HG02884 (cell line): ENCODE measurements around the gene VWA1.
"Not testable (repeated sequence)": the region's sequence is repeated elsewhere in the genome, so short reads cannot be mapped to it uniquely, and the experiment has no call there.

ENCODE experiments used
- ATAC-seq: cut with Tn5 transposase; IDR thresholded peaks from one replicate; pipeline ENCODE4 v1.9.1; 2021; ENCODE audit warnings: mild to moderate bottlenecking, moderate library complexity; ENCODE audit not compliant: unreplicated experiment

VWA1 gene

DNA sequence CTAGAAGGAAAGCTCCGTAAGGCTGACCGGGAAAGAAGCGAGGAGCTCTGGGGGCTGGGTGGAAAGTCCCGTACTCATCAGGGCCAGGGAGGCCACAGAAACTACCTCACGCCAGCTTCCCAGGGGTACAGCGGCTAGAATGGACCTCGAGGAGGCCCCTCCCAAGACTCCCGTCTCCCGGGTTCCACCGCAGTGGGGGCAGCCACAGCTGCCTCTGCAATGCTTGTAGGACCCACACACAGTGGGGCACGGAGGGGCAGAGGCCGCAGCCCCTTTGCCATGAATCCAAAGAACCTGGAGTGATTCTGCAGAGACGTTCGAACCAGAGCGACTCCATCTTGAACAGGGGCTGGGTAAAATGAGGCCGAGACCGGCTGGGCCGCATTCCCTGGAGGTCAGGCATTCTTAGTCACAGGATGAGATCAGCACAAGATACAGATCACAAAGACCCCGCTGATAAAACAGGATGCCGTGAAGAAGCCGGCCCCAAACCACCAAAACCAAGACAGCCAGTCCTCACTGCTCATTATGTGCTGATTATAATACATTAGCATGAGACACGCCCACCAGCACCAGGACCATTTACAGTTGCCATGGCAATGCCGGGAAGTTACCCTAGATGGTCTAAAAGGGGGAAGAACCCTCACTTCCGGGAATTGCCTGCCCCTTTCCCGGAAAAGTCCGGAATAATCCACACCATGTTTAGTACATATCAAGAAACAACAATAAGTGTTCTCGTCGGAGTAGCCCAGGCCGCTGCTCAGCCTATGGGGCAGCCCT is 12.8 kb upstream of the VWA1 start:
- no peak for ATAC-seq

DNA sequence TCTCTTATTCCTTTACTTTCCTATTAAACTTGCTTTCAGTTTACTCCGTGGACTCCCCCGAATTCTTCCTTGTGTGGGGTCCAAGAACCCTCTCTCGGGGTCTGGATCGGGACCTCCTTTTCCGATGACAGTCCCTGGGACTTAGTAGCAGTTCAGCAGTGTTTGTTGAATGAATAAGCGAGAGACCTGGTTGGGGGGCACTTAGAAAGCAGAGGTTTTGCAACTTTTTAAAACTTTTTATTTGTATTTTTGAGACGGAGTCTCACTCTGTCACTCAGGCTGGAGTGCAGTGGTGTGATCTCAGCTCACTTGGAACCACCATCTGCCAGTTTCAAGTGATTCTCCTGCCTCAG is 12.3 kb upstream of the VWA1 start:
- no peak for ATAC-seq

DNA sequence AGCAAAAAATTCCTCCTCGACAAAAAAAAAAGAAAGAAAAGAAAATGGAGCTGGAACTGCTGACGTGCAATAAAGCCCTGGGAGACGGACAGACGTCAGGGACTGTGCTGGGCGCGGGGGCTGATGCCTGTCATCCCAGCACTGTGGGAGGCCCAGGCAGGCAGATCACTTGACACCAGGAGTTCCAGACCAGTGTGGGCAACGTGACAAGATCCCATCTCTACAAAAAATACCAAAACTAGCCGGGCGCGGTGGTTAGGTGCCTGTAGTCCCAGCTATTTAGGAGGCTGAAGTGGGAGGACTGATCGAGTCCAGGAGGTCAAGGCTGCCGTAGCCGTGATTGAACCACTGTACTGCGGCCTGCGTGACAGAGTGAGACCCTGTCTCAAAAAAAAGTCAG is 10.8 kb upstream of the VWA1 start:
- no peak for ATAC-seq

DNA sequence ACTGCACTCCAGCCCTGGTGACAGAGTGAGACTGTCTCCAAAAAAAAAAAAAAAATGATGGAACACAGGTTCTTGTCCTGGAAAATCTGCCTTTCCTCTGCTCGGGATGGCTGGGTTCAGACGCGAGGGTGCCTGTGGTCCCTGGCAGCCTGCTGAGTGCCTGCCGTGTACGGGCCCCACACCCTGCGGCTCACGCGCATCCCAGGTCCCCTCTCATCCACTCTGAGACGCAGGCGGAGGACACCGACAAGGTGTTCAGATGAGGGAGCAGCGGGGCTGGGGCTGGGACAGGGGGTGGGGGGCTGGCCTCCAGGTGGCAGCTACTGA is 10.1 kb upstream of the VWA1 start:
- no peak for ATAC-seq

DNA sequence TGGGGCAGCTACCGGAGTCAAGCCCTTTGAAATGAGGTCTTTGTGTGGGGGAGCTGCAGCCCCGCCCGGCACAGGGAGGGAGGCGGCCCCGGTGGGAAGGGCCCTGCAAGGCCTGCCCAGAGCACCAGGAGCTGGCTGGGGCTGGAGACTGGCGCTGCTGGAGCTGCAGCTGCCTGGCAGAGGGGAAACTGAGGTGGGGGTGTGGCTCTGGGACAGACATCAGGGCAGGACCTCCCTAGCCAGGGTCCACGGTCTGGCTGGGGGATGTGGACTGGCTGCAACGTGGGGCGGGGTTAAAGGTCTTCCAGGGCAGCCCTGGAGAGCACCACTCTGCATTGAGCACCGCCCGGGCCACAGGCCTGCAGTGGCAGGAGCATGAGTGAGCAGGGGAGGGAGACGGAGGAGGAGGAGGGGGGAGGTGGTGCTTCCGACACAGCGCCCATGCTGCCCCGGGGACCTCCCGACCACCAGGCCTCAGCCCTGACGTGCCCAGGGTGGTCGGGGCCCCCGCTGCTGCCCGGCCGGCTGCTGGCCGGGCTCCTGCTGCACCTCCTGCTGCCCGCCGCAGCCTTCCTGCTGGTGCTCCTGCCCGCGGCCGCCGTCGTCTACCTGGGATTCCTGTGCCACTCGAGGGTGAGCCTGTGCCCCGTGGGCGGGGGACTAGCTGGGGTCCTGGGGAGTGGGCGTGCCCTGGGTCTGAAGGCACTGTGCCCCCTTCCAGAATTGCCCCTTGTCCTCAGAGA is 9.6 kb upstream of the VWA1 start:
- ATAC-seq, result no peak

DNA sequence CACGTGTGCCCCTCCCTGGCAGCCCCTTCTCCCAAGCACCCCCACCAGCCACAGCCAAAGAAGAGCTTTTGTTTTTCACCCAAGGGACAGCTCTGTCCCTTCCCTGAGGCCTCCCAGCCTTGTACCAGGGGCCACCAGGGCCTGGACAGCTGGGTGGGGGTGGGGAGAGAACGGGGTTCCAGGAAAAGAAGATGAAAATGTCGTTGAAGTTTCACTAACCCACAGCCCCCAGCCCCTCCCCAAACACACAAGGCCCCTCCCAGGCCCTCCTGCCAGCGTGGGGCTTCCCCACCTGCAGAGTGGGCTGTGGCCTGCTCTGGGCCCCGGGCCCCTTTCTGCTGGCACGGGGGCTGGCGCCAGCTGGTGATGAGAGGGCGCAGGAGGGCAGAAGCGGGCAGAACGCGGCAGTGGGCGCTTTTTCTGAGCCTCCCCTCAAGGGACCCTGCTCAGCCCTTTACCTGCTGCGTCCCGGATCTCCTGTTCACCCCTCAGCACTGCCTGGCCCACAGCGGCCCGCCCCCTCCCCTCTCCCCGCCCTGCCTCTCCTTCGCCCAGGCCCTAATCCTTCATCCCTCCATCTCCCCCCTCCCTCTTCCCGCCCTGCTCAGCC is 8.9 kb upstream of the VWA1 start:
- ATAC-seq, result no peak

DNA sequence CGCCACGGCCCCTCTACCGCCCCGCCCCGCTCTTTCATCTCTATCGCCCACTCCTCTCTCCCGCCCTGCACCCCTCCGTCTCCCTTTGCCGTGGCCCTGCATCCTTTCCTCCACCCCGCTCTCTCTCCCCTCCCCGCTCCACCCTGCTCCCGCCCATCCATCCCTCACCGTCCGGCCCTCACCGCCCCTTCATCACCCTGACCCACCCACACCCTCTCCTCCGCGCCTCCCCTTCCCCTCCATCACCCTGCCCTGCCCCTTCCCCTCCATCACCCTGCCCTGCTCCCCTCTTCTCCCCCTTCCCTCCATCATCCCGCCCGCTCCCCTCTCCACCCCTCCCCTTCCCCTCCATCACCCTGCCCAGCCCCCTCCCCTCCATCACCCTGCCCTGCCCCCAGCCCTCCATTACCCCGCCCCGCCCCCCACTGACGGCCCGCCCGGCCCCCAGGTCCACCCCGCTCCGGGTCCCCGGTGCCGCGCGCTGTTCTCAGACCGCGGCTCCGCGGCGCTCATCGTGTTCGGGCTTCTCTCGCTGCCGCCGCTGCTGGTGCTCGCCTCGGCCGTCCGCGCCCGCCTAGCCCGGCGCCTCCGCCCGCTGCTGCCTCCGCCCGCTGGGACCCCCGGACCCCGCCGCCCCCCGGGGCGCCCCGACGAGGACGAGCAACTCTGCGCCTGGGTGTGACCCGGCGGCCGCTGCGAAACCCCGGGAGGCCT is 8.2 kb upstream of the VWA1 start:
- no peak for ATAC-seq

DNA sequence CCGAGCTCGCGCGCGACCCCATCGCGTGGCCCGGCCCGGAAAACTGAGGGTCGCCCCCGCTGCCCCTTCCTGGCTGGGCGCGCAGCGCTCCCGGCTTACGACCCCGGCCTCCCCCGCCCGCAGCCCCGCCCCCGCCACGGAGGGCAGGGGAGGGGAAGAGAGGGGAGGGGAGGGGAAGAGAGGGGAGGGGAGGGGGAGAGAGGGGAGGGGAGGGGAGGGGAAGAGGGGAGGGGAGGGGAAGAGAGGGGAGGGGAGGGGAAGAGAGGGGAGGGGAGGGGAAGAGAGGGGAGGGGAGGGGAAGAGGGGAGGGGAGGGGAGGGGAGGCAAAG is 7.7 kb upstream of the VWA1 start:
- no peak for ATAC-seq

DNA sequence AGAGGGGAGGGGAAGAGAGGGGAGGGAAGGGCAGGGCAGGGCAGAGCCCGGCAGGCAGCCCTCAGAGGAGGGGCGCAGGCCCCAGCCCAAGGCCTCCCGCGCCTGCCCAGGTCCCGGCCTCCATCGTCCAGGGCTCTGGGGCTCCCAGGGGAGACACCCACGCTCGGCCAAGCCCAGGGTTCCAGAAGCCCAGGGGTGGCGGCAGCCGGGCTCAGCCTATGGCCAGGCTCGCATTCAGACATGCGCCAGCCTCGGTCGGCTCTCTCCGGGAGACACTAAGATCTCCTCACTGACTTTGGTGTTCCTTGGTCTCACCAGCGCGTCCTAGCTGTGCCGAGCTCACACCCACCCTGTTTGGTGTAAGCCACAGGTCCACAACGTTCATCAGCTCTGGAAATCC is 7.3 kb upstream of the VWA1 start:
- no peak for ATAC-seq

DNA sequence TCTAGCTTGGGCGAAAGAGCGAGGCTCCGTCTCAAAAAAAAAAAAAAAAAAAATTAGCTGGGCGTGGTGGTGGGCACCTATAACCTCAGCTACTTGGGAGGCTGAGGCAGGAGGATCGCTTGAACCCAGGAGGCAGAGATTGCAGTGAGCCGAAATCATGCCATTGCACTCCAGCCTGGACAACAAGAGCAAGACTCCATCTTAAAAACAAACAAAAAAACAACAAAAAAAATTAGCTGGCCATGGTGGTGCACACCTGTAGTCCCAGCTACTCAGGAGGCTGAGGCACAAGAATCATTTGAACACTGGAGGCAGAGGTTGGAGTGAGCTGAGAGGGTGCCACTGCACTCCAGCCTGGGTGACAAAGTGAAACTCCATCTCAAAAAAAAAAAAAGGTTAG is 6.5 kb upstream of the VWA1 start:
- not testable (repeated sequence) for ATAC-seq

DNA sequence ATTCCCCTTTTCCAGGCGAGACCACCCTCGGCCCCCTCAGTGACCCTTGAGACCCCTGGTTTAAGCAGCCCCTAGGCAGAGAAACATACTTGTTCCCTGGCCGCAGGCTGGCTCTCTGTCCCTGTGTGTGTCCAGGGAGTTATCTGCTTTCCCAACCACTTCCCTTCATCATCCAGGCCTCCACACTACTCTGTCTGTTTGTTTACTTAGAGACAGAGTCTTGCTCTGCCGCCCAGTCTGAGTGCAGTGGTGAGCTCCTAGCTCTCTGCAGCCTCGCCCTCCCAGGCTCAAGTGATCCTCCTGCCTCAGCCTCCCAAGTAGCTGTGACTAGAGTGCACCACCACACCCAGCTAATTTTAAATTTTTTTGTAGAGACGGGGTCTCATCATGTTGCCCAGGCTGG is 5.8 kb upstream of the VWA1 start:
- ATAC-seq, result no peak

DNA sequence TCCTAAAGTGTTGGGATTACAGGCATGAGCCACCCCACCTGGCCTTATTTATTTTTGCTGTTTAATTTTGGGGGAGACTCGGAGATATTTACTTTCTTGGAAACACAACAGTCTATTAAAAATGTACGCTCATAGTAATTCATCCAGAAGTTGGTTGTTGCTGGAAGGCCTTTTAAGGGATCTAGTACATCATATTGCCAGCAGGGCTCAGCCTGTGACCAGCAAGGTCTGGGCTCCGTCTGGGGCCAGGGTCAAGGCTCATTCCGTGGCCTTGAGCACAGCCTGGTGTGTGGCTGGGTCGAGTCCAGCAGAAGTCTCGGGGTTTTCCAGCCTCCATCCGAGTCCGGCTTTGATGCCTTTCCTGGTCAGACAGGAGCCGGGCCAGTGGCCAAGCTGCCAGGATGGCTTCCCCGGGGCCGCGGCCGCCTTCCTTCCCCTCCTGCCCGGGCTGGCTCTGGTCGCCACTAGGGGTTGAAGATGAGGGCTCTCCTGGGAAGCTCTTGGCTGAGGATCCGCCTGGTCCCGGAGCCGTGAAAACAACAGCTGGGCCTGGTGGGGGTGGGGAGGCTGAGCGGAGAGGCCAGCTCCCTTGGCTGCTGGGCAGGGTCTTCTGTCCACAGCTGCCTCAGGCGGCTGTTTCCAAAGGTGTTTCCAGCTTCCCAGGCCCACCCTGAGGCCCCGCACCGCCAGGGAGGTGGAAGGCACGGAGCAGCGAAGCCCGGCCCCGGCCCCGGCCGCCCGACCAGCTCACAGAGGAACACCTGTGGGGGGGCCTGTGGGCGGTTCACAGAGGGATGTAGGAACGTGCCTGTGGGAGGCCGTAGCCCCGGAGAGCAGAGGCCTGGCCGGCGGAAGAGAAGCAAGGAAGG is 5.1 kb upstream of the VWA1 start:
- no peak for ATAC-seq

DNA sequence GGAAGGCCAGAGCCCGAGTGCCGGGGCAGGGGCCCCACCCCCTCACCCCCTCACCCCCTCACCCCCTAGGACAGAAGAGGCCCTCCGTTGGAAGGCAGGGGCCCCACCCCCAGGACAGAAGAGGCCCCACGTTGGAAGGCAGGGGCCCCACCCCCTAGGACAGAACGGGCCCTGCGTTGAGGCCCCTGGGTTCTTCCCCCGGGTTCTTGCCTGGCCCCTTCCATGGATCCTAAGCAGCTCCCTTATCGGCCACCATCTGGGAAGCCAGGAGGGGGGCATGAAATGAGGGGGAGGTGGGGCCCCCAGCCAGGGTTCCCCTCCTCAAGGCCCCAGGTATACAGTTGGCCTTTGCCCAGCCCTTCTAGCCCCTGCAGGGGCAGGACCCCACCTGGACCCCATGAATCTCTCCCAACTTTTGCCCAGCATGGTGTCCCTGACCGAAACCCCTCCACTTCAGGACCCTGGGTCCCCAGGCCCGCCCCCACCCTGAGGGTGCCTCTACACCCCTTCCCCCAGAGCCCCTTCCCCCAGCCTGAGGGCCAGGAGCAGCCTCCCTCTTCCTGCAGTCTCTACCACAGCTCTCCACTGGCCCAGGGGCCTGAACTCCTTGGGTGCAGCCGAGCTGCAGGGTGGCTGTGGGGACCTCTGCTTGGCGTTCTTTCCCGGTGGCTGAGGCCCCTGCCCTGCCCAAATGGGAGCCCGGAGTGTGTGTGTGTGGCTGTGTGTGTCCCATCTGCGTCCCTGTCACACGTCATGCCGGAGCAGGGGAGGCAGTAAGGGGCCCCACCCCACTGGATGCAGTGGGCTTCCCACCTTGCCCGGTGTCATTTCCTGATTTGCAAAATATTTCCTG is 4.3 kb upstream of the VWA1 start:
- no peak for ATAC-seq

DNA sequence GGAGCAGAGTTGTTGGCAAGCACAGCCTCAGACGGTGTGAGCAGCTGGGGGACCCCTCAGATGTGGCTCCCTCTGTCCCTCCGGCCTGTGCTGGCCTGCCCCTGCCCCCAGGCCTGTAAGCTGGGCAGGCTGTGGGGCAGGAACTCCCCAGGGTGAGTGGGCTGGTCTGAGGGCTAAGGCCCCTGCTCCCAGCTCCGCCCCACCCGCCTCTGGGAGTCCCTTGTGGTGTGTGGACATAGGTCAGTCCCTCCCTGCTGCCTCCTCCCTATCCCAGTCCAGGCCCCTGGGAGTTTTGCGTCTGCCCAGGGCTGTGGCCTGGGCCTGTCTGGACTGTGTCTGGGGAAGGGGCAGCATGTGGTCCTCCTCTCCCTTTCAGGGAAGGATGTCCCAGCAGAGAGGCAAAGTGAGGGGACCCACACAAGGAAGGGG is 3.6 kb upstream of the VWA1 start:
- ATAC-seq, result no peak

DNA sequence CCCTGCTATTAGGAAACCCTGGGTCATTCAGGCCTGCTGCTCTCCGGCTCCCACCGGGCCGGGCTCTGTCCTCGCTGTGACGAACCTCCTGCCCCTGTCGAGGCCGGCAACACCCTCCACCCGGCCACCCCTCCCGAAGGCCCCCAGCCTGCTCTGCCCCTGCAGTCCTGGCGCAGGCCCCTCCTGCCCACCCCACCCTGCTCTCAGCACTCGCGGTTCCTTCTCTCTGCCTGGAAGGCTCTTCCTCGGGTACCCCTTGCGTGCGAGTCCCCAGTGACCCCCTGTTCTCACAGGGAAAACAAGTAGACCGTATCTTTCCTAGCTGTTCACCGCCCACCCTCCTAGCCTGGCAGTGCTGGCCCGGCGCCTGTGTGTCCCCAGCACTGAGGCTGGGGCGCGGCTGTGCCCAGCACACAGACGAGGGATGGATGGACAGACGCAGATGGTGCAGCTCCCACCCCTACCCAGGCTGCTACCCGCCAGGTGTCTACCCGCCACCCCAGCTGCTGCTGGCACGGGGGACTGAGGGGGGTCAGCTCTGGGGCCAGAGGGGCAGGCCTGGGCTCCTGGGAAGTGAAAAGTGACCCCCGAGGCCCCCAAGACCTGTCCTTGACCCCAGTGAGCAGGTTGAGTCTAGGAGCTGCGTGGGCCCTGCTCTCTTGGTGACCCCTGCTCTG is 3.1 kb upstream of the VWA1 start:
- no peak for ATAC-seq

DNA sequence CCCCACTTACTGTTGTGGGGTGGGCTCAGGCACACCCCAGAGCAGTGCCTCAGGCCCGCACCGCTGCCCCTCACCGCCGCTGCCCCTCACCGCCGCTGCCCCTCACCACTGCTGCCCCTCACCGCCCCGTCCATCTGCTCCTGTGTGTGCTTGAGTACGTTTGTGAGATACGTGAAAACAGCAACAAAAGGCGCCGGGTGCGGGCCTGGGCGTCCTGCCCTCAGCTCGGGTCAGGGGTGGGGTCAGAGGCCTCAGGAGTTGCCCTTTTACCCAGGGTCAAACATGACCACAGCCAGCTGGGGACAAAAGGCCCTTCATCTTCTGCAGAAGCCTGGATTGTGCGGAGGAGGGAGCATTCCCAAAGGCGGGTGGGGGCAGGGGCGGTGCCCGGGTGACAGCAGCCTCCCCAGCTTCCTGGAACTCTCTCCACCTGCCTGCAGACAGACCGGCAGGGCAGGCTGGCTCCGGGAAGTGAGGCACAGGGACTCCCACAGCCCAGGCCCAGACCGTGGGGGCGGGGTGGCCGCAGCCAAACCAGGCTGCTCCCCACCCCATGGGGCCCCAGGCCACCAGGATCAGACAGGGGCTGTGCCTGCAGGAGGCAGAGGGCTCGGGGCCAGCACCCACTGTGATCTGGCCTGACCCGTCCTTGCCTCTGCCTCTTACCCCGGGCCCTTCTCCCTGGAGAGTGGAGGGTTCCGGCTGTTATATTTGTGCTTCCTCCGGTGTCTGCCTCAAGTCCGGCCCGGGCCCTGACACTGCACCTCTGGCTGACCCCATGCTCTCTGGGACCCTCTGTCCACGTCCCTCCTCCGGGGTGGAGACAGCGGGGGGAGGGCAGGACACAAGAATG is 2.3 kb upstream of the VWA1 start:
- ATAC-seq, result no peak

DNA sequence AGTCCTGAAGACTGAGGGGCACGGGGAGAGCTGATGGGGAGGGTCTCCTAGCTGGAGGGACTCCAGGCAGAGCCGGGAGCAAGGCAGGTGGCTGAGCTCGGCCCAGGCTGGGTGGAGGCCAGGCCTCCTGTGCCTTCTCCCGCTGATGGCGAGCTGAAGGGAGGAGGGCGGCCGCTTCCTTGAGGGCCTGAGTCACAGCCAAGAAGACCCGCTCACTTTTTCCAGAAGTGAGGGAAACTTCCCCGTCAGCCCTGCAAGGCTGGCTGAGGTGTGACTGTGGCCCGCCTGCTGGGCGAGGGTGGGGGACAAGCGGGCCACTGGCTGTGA is 1.7 kb upstream of the VWA1 start:
- ATAC-seq, result no peak

DNA sequence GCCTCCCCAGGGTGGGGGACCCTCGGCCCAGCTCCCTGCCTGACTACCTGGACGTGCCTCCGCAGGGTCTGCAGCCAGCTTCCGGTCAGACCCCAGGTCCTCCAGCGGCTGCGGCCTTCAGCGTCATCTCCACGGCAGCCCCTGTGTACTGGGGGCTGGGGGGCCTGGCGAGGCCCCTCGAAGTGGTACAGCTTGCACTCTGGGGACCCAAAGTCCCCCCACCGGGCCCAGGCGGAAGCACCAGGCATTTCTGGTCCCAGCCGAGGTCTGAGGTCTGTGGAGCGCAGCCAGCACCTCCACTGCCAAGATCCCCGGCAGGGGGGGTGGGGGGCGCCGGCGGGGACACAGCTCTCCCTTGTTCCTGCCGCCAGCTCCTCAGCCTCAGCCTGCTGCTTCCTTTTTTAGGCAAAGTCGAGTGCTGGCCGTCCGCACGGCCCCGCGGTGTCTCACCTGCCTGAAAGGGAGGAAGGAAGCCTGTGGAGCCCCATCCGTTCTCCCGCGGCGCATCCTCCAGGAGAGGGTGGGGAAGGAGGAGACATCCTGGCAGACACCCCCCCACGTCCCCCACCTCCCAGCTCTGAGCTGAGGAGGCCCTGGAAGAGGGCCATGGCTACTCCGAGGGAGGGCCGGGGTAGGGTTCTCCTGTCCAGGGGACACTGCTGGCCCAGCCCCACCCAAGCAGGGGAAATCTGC is 1.2 kb upstream of the VWA1 start:
- ATAC-seq, result no peak
